Islet precursor cell (in vitro differentiated cells): Measurements from ENCODE around the gene PRSS22.

ENCODE experiments used
- DNase-seq: peaks from one replicate; pipeline ENCODE4 v3.0.0-alpha.2; 2018

The PRSS22 gene

GRCh38 chr16:2857451-2858244 lies at the start of gene PRSS22:
Gene PRSS22 (minus strand): TSS chr16:2858170. CDS start chr16:2858104, 66 bp downstream.
- DNase-seq: peak; percentile 86

GRCh38 chr16:2907084-2907753 lies 49.2 kb upstream of the PRSS22 start:
- peak; percentile 83 for DNase-seq

GRCh38 chr16:2905988-2906387 lies 48.0 kb upstream of the PRSS22 start:
- no peak for DNase-seq

GRCh38 chr16:2905241-2905987 lies 47.4 kb upstream of the PRSS22 start:
- DNase-seq: peak; percentile 99

GRCh38 chr16:2904922-2905240 lies 46.9 kb upstream of the PRSS22 start:
- no peak for DNase-seq

- DNase-seq: peak; percentile 95
Measured at GRCh38 chr16:2904100-2904921, 46.3 kb upstream of the PRSS22 start.

- DNase-seq: no peak
Measured at GRCh38 chr16:2902337-2903130, 44.6 kb upstream of the PRSS22 start.

- no peak for DNase-seq
Measured at GRCh38 chr16:2900526-2901075, 42.6 kb upstream of the PRSS22 start.

- DNase-seq: no peak
Measured at GRCh38 chr16:2899564-2900072, 41.6 kb upstream of the PRSS22 start.

GRCh38 chr16:2898831-2899563 lies 41.0 kb upstream of the PRSS22 start:
- no peak for DNase-seq

- no peak for DNase-seq
Measured at GRCh38 chr16:2897110-2897509, 39.1 kb upstream of the PRSS22 start.

GRCh38 chr16:2896480-2897010 lies 38.6 kb upstream of the PRSS22 start:
- DNase-seq: no peak

- no peak for DNase-seq
Measured at GRCh38 chr16:2895813-2896212, 37.8 kb upstream of the PRSS22 start.

GRCh38 chr16:2894231-2894630 lies 36.3 kb upstream of the PRSS22 start:
- DNase-seq: no peak

- no peak for DNase-seq
Measured at GRCh38 chr16:2884041-2884451, 26.1 kb upstream of the PRSS22 start.

GRCh38 chr16:2883458-2883908 lies 25.5 kb upstream of the PRSS22 start:
- peak; percentile 64 for DNase-seq

GRCh38 chr16:2882650-2883457 lies 24.9 kb upstream of the PRSS22 start, which contains the start of gene FLYWCH2:
Gene FLYWCH2 (plus strand): TSS chr16:2883215. CDS start chr16:2896450, 13,235 bp downstream.
- peak; percentile 99 for DNase-seq

GRCh38 chr16:2881783-2882649 lies 24.0 kb upstream of the PRSS22 start:
- peak; percentile 70 for DNase-seq
